A549 (cell line): Measurements from ENCODE around the gene RCAN2. TPM values are rescaled to one million over a fixed set of nuclear protein-coding genes. Genes with fewer than 3 reads are reported as not detected.

Experiments used
- ATAC-seq, 2 experiments: fragments of 200-7000 bp in 1 of 2; fragments of >200 bp in 1 of 2; cut with Nextera tagmentation in 1 of 2; cut with Tn5 transposase in 1 of 2; 3 replicates each; pipeline versions ENCODE4 v1.8.0 to v1.9.1; 2018 to 2020; ENCODE audit warnings: mild to moderate bottlenecking in 1 of 2, moderate library complexity in 1 of 2
- CTCF ChIA-PET: fragments of 300-600 bp; sonication (Branson Sonifier 250); formaldehyde crosslinking; extraction: SDS; loops from one replicate; lab custom pipeline; 2021; ENCODE audit warnings: antibody characterized with exemption, inconsistent platforms; lab: Yijun Ruan, JAX
- POLR2A ChIA-PET: fragments of 350-600 bp; formaldehyde crosslinking; extraction: SDS; loops from one replicate; lab custom pipeline; 2021; ENCODE audit warnings: antibody characterized with exemption, inconsistent platforms; lab: Yijun Ruan, JAX
- DNase-seq, 2 experiments: peaks; one replicate each; pipeline versions ENCODE4 v3.0.0 to v3.0.0-alpha.2; 2011 to 2016; ENCODE audit warnings: low read depth in 1 of 2, low spot score in 1 of 2
- FAIRE-seq: peaks from 2 replicates; lab custom pipeline; 2011; peaks lifted over from hg19 to GRCh38; lab: Jason Lieb, UNC
- H3K27ac ChIP-seq, 2 experiments: fragments of >200 bp; sonication (Bioruptor Twin); formaldehyde crosslinking; 3 replicates each; pipeline ENCODE4 v1.5.1; 2016 to 2017
- H3K4me1 ChIP-seq: fragments of >200 bp; sonication (Bioruptor Twin); formaldehyde crosslinking; 3 replicates; pipeline ENCODE4 v1.6.1; 2016
- H3K4me2 ChIP-seq: fragments of >200 bp; sonication (Bioruptor Twin); formaldehyde crosslinking; 3 replicates; pipeline ENCODE4 v1.6.1; 2016
- H3K4me3 ChIP-seq: fragments of >200 bp; sonication (Bioruptor Twin); formaldehyde crosslinking; 3 replicates; pipeline ENCODE4 v1.5.1; 2016
- H3K9me3 ChIP-seq: fragments of >200 bp; sonication (Bioruptor Twin); formaldehyde crosslinking; 3 replicates; pipeline ENCODE4 v1.6.1; 2016
- BCL3 ChIP-seq: fragments of >200 bp; sonication (Bioruptor Twin); formaldehyde crosslinking; IDR thresholded peaks from 3 replicates; pipeline ENCODE4 v1.6.1; 2016
- CBX2 ChIP-seq: fragments of 200-600 bp; sonication (generic); IDR thresholded peaks from 2 replicates; pipeline ENCODE4 v1.6.1; 2016; ENCODE audit warnings: low read depth, mild to moderate bottlenecking, borderline replicate concordance
- CTCF ChIP-seq: fragments of >200 bp; sonication (Bioruptor Twin); formaldehyde crosslinking; IDR thresholded peaks from 3 replicates; pipeline ENCODE4 v1.5.1; 2016
- E2F6 ChIP-seq: IDR thresholded peaks from 2 replicates; pipeline ENCODE4 v1.6.1; 2012; ENCODE audit warnings: low read depth, borderline replicate concordance
- ELK1 ChIP-seq: fragments of 150-350 bp; IDR thresholded peaks from 2 replicates; pipeline ENCODE4 v1.6.1; 2014; ENCODE audit warnings: low read depth, mild to moderate bottlenecking, low read length
- HES2 ChIP-seq: fragments of >200 bp; sonication (Bioruptor Twin); formaldehyde crosslinking; IDR thresholded peaks from 2 replicates; pipeline ENCODE4 v1.6.1; 2016
- HEYL ChIP-seq: fragments of 250-450 bp; sonication (Bioruptor Pico); IDR thresholded peaks from 2 replicates; pipeline ENCODE4 v1.8.0; 2021; ENCODE audit warnings: mild to moderate bottlenecking, moderate library complexity
- HOXB13 ChIP-seq: fragments of 250-450 bp; sonication (Bioruptor Pico); IDR thresholded peaks from 2 replicates; pipeline ENCODE4 v1.5.0; 2020; ENCODE audit warnings: low read depth, mild to moderate bottlenecking, moderate library complexity
- HOXB5 ChIP-seq: fragments of 250-450 bp; sonication (Bioruptor Pico); IDR thresholded peaks from 2 replicates; pipeline ENCODE4 v1.5.0; 2020; ENCODE audit warnings: mild to moderate bottlenecking, moderate library complexity
- JUNB ChIP-seq: fragments of >200 bp; sonication (Bioruptor Twin); formaldehyde crosslinking; IDR thresholded peaks from 2 replicates; pipeline ENCODE4 v1.6.1; 2016
- KDM5A ChIP-seq: fragments of 200-600 bp; sonication (generic); IDR thresholded peaks from 2 replicates; pipeline ENCODE4 v1.6.1; 2016; ENCODE audit warnings: antibody characterized with exemption, mild to moderate bottlenecking
- NFE2L2 ChIP-seq: fragments of 150-350 bp; conservative IDR thresholded peaks from 2 replicates; pipeline ENCODE4 v1.6.1; 2014; ENCODE audit warnings: low read length
- PBX3 ChIP-seq: IDR thresholded peaks from 2 replicates; pipeline ENCODE4 v1.6.1; 2012
- PHF8 ChIP-seq: fragments of 200-600 bp; sonication (generic); IDR thresholded peaks from 2 replicates; pipeline ENCODE4 v1.6.1; 2016; ENCODE audit warnings: low read depth, mild to moderate bottlenecking, antibody characterized with exemption, moderate library complexity, borderline replicate concordance
- POLR2A ChIP-seq: IDR thresholded peaks from 2 replicates; pipeline ENCODE4 v1.6.1; 2012; ENCODE audit warnings: mild to moderate bottlenecking, low read length
- RARB ChIP-seq: fragments of 250-450 bp; sonication (Bioruptor Pico); IDR thresholded peaks from 2 replicates; pipeline ENCODE4 v1.8.0; 2021; ENCODE audit warnings: mild to moderate bottlenecking, moderate library complexity
- TFCP2L1 ChIP-seq: fragments of 250-450 bp; sonication (Bioruptor Pico); IDR thresholded peaks from 2 replicates; pipeline ENCODE4 v1.5.0; 2021; ENCODE audit warnings: mild to moderate bottlenecking
- USF2 ChIP-seq: fragments of 450-650 bp; IDR thresholded peaks from 2 replicates; pipeline ENCODE4 v1.6.1; 2014; ENCODE audit warnings: antibody characterized with exemption
- ZFP36 ChIP-seq: fragments of 450-650 bp; IDR thresholded peaks from 2 replicates; pipeline ENCODE4 v1.6.1; 2014; ENCODE audit warnings: borderline replicate concordance; ENCODE audit not compliant: partially characterized antibody
- WGBS: methylation state at CpG from one replicate; pipeline ENCODE4 v1.1.6; 2017; ENCODE audit errors: missing lambda C conversion rate; 5-methylcytosine and 5-hydroxymethylcytosine counted together
- polyA plus RNA-seq, 4 experiments: library from polyadenylated mRNA; depleted of rRNA in 3 of 4; stranded (reverse); fragments of >200 nt; fragmentation: RNase III in 1 of 4; extraction: RNeasy Plus Mini Kit Qiagen cat#74134 plus additional on column Dnase treatment in 1 of 4; gene quantifications; 2 replicates in 3 of 4; 3 replicates in 1 of 4; pipeline ENCODE4 v1.2.3, GENCODE V29; 2011 to 2017

Gene RCAN2
- polyA plus RNA-seq, 2 of the 4 experiments (the other 2 are of a cell fraction): not detected

GRCh38 chr6:46219661-46220060, 271.6 kb downstream of the RCAN2 start:
- no peak overlapping the region for H3K4me3 ChIP-seq
- CTCF ChIA-PET: no interaction called here
- DNase-seq: no peak
- no peak for ATAC-seq
- H3K27ac ChIP-seq: no peak overlapping the region
- no peak for TF ChIP-seq JUNB
- H3K4me2 ChIP-seq: no peak overlapping the region
- no peaks in the 10 kb centered on the region for H3K4me1 ChIP-seq
- H3K9me3 ChIP-seq: no peaks in the 10 kb centered on the region
- POLR2A ChIA-PET: no interaction called here
- no peak for FAIRE-seq

GRCh38 chr6:46218457-46218856, 272.8 kb downstream of the RCAN2 start:
- CTCF ChIA-PET: no interaction called here
- Histone ChIP-seq H3K4me3 (no peak overlapping the region), H3K4me2 (no peak overlapping the region), H3K27ac (no peak overlapping the region), H3K4me1 (no peaks in the 10 kb centered on the region), H3K9me3 (no peaks in the 10 kb centered on the region)
- 6% methylated on average over 2 of the region's 2 CpGs for WGBS
- FAIRE-seq (no peak), ATAC-seq (no peak)
- TF ChIP-seq PHF8: no peak
- TF ChIP-seq CBX2: no peak
- no peak for TF ChIP-seq HOXB13
- no peak for TF ChIP-seq HOXB5
- TF ChIP-seq RARB (CRISPR knock-in tag): no peak
- no peak for TF ChIP-seq TFCP2L1 (CRISPR knock-in tag)
- no peak for TF ChIP-seq POLR2A
- no peak for TF ChIP-seq ZFP36
- no peak for TF ChIP-seq BCL3
- TF ChIP-seq HES2: no peak
- TF ChIP-seq KDM5A: no peak
- TF ChIP-seq NFE2L2: no peak
- TF ChIP-seq ELK1: no peak
- no peak for TF ChIP-seq PBX3
- no peak for TF ChIP-seq E2F6
- no peak for TF ChIP-seq HEYL
- no peak for TF ChIP-seq CTCF
- no peak for TF ChIP-seq USF2
- TF ChIP-seq, all 56 proteins: peak for 0
- no peak for DNase-seq
- POLR2A ChIA-PET: no interaction called here
